Stimulated activated CD8-positive, alpha-beta memory T cell treated with anti-CD3 and anti-CD28 coated beads, Interleukin-7, amount 100 ng/mL, for 48 hours (primary cell): ENCODE data around the gene GPC6.
"Not testable (repeated sequence)": the region's sequence is repeated elsewhere in the genome, so short reads cannot be mapped to it uniquely, and the experiment has no call there.

Experiments used
- DNase-seq, 2 donors: peaks; one replicate each; pipeline ENCODE4 v3.0.0-alpha.2; 2020; ENCODE audit warnings: low read depth in 1 of 2; ENCODE audit errors: extremely low read depth in 1 of 2

The GPC6 gene

DNA sequence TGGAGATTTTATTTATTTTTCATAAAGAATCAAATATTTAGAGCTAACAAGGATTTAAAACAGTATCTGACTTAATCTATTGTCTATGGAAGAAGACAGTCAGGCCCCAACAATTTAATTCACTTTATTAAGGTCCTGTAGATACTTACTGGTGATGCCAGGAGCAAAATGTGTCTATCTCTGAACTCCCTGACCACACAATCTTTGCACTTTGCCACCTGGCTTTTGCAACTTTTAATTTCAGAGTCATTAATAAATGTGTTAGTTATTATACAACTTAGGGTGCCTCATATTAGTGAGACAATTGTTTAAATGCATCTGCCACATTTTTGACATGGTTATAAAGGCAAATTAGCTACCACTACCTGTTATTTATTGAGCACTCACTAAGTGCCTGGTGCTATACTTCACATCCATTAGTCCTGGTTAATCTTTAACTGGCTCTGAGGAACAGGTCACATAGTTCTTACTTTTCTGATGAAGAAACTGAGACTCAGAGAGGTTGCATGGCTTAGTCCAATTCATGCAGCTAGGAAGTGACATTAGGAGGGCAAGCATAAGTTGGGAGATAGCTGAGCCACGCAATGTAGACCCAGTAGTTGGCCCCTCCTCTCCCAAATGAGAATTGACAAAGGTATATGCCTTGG lies 955.0 kb downstream of the GPC6 start:
- no peak for DNase-seq

GRCh38 chr13:94182185-94182761 lies 955.7 kb downstream of the GPC6 start:
- no peak for DNase-seq

- DNase-seq = no peak
Measured at GRCh38 chr13:94186470-94186869, 959.9 kb downstream of the GPC6 start.

DNA sequence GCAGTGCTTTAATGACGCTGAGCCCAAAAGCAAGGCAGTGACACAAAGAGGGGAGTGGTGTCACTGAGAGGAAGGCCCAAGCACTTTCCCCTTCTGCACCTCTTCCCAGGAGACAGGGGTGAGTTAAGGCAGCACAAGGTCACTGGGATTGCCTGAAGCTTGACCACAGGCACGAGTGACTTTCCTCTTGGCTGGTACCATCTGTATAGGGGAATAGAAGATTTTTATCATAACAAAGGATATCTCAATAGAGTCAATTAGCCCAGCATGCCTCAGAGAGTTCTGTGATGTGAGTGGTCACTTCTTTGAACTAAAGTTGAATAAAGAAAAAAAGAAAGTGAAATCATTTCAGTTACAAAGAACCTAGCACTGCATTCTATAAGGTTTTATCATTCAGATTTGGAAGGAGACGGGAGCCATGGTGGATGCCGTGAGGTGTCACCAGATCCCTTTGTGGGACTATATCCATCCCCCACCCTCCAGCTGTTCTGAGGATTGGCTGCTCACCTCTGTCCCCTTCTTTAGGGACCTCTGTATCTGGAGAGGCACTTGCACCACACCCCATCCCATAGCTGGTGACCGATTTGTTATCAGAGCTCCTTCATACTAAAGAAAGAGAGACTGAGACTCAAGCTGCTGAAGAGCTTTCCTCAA lies 961.7 kb downstream of the GPC6 start:
- no peak for DNase-seq

DNA sequence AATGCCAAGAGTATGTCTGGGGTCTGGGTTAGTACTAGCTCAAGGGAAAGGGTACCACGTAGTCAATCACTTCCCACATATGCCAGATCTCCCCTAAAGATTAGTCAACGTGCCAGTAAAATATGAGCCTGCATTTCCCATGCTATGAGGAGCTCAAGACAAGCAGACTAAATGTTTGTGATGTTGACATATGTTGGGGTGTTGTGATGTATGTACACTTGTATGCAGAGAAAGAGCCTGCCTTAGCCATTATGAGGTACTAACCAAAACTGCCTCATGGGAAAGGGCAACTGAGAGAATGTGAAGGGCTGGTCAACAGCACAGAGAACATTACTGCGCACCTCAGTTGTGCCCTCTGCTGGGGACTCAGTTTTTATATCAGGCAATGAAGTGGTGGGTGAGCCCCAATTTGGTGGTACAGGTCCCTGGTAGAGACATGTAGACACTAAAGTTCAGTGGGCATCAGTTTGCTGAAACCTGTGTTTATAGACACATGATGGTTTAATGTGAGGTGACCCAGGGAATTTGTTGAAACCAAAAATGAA lies 965.9 kb downstream of the GPC6 start:
- no peak for DNase-seq

GRCh38 chr13:94195715-94196114 lies 969.1 kb downstream of the GPC6 start:
- no peak for DNase-seq

- DNase-seq = no peak
Measured at GRCh38 chr13:94196413-94196812, 969.8 kb downstream of the GPC6 start.

DNA sequence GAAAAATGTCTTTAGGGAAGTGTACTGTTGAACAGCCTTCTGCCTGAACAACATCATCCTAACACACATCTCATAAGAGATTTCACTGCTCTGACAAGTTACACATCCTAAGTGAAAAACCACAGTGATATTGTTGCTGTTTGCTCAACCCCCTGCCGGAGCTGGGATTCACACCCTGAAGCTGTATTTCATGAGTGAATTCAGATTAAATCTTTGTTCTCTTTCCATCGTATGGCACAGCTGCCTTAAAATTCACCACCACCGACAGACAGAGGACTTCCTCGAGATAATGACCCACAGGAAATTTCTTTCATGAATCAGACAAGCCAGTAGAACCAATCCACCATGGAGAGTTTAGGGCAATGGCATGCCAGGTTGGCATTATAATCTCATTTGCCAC lies 972.1 kb downstream of the GPC6 start:
- no peak for DNase-seq

- DNase-seq = no peak
Measured at GRCh38 chr13:94199135-94199534, 972.5 kb downstream of the GPC6 start.

DNA sequence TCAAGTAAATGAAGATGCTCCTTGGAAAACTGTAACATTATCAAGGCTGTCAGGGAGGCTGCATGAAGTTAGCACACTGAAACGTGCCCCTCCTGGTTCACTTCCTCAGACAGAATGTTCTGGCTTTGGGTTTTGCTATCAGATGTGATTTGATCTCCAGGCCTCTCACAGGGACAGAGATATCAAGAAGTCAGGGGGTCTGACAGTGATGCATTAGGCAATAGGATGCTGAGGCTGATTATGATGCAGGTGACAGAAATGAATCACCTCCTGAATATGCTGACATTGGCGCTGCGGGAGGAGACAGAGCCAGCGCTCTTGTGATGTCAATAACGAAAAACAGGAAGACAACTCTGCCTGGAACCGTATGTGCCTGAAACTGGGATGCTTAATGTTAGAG lies 974.4 kb downstream of the GPC6 start:
- DNase-seq = no peak

DNA sequence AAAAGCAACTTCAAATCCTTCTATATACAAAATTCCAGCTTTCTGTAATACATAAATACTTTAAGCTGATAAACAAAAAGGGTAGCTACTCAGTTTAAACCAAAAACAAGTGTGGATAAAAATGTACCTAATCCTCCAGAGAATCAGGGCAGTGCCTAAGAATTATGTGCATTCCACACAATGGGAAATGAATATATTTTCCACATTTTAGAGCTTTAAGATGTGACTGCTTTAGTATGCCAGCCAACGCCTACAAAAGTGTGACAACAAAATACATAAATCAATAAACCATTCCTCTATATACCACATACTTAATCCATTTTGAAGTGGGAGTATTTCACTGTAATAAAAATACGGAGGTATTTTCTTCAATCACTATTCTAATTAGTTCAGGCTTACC lies 977.6 kb downstream of the GPC6 start:
- DNase-seq = no peak

- DNase-seq = no peak
Measured at GRCh38 chr13:94204946-94205345, 978.3 kb downstream of the GPC6 start.

DNA sequence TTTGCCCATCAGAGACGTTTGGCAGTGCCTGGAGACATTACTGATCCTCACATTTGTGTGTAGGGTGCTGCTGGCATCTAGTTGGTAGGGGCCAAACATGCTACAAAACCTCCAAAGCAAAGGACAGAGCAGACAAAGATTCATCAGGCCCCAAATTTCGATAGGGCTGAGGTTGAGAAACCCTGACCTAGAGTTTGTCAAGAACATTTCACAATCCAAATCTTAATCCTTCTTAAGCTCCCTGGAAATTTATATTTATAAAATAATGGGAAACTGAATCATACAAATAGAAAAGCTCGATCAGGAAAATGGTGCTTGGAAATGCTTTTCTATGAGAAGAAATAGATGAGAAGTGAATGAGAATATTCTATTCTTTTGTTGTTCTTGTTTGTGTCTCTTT lies 979.3 kb downstream of the GPC6 start:
- no peak for DNase-seq

GRCh38 chr13:94209117-94209516 lies 982.5 kb downstream of the GPC6 start:
- no peak for DNase-seq

DNA sequence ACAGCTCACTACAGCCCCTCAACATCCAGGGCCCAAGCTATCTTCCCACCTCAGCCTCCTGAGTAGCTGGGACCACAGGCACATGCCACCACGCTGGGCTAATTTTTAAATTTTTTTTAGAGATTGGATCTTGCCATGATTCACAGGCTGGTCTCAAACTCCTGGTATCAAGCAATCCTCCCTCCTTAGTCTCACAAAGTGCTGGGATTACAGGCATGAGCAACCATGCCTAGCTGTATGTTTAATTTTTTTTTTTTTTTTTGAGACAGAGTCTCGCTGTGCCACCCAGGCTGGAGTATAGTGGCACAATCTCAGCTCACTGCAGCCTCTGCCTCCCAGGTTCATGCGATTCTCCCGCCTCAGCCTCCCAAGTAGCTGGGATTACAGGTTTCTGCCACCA lies 983.3 kb downstream of the GPC6 start:
- not testable (repeated sequence) for DNase-seq

DNA sequence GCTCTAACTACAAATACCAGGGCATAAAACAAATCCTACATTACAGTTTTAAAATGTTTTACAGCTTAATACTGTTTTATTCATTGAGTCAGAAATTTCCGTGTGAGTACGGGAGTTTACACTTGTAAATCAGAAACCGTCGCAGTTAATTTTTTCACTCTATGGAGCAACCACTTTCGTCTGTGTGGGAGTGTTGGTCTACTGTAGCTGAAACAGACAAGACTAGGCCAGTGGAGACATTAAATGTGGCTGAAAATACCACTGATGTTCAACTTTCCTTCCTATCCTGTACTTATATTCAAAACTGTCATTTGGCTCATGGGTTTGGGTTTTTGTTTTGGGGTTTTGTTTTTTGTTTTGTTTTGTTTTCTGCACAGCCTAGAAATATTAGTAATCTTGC lies 984.2 kb downstream of the GPC6 start:
- no peak for DNase-seq

DNA sequence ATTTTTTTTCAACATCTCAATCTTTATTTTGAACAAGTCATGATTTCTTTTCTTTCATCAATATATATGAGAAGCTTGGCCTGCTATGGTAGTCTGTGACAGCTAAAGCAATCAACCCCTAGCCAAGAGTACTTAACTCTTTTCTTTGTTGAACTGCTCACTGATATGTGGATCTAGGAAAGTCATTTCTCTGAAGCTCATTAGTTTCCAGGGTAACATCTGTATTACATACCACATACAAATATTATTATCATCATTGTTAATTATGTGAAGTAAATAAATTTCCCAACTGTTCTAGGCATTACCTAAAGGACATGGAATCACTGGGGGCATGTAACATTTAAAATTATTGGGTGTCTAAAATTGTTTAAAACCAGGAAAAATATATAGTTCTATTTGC lies 985.6 kb downstream of the GPC6 start:
- no peak for DNase-seq

GRCh38 chr13:94214121-94214520 lies 987.5 kb downstream of the GPC6 start:
- DNase-seq = no peak

DNA sequence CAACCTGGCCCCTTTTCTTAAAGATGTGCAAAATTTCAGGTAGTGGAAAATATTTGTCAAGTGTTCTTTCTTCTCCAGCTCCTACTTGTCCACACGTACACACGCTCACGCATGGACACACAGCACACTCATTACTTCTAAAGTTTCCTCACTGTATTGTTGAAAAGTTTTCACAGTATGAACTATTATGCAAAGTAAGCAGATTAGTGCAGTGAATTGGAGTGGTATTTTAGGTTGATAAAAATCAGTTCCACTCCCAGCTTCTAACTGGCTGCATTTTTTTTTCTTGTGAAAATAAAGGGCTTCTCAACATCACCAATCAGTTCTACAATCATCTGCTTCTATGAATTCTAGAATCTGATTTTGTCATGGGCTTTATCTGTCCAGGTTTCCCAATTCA lies 988.4 kb downstream of the GPC6 start:
- DNase-seq = no peak

DNA sequence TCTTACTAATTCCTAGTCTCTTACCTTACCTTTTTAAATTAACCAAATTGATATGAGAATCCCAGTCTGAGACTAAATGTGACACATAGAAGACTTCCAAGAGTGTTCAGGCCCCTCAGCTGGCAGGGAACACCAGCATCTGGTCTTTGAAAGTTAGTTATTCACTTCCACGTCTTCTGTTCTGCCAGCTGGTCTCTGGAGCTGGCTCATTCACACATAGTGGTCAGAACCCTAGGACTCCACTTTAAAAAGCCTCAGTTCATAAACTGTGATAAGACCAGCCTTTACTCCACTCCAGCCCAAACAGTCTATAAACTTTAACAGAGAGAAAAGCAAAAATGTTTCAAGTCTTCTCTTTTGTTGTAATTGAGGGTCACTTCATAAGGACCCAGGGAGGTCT lies 989.9 kb downstream of the GPC6 start:
- no peak for DNase-seq

DNA sequence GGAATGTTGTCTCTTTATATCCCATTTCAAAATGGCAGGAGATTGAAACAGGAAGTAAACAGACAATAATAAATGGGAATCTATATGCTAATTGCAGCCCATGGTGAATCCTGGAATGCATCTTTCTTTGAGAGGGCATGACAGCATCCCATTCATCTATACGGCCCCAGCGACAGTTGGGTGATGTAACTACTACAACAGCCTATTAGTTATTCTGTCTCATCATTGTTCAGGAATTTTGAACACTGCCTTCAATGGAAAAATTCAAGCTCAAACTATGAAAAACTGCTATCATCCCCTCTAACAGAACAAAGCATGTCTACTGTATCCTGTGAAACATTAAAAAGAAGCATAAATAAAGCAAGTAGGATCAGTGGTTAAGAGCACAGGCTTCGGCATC lies 990.8 kb downstream of the GPC6 start:
- DNase-seq = no peak

DNA sequence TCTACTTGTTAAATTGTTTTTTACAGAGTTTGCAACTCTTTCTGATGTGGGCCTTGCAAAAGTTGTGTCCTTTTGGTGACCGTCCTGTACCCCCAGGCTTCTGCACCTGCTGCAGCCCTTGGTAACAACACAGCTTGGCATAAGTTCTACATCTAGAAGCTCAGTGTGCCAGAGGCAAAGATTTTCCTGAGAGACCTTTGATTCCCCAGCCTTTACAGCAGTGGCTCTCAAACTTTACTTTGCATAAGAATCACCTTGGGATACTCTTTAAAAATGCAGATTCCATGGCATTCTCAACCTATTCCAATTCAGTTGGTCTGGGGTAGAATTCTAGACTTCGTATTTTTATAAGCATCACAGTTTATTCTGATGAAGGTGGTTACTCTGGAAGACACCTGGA lies 991.9 kb downstream of the GPC6 start:
- DNase-seq = no peak
